GM23248 (cell line): Measurements from ENCODE around the gene EP400.

Experiments used
- EZH2 ChIP-seq: fragments of 200-600 bp; sonication (generic); IDR thresholded peaks from 2 replicates; pipeline ENCODE4 v1.6.1; 2018; ENCODE audit warnings: antibody characterized with exemption, mild to moderate bottlenecking; ENCODE audit not compliant: insufficient read depth, poor library complexity, severe bottlenecking
- EZH2phosphoT487 ChIP-seq: fragments of 200-600 bp; sonication (generic); IDR thresholded peaks from 2 replicates; pipeline ENCODE4 v1.6.1; 2018; ENCODE audit warnings: antibody characterized with exemption, moderate library complexity, mild to moderate bottlenecking, low read depth; ENCODE audit not compliant: insufficient read depth

DNA sequence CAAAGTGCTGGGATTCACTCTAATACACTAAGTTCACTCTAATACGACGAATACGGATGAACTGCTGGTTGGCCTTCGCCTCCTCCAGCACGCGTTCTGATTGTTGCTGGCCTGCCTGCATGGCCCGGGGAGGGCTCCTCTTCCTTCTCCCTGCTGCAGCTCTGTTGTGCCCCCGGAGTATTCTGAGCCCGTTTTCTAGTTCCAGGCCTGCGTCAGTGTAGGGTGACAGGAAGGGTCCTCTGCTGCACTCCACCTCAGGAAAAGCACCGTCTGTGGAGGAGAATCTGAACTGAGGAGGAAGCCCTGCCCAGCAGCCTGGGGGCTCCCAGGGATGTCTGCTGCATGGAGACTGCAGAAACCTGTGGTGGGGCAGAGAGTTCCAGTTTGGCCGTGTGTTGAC lies 150.0 kb downstream of the EP400 start:
- TF ChIP-seq EZH2 (no peak), EZH2phosphoT487 (no peak)
